GM18520 (cell line): Measurements from ENCODE around the gene NPB.
"Not testable (repeated sequence)": the region's sequence is repeated elsewhere in the genome, so short reads cannot be mapped to it uniquely, and the experiment has no call there.

Experiments
- ATAC-seq: cut with Tn5 transposase; IDR thresholded peaks from one replicate; pipeline ENCODE4 v1.9.1; 2021; ENCODE audit not compliant: unreplicated experiment

The NPB gene

DNA sequence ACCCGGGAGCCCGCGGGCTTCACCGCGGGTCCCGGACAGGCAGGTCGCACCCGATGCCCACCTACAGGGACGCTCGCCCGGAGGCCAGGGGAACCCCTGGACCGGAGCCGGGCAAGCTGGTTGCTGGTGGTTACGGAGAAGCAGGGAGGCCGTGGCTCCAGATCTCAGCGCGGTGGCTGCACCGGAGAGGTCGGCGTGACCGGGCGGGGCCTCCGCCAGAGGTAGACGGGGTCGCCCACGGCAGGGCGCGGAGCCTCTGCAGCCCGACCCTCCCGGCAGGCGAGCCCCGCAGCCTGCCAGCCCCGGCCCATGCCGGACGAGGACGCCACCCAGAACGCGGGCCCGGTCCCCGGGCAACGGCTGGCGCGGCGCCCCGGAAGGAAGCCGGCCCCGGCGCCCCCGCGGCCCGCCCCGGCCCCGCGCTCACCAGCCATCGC is 8.8 kb downstream of the NPB start:
- peak; percentile 23 for ATAC-seq

DNA sequence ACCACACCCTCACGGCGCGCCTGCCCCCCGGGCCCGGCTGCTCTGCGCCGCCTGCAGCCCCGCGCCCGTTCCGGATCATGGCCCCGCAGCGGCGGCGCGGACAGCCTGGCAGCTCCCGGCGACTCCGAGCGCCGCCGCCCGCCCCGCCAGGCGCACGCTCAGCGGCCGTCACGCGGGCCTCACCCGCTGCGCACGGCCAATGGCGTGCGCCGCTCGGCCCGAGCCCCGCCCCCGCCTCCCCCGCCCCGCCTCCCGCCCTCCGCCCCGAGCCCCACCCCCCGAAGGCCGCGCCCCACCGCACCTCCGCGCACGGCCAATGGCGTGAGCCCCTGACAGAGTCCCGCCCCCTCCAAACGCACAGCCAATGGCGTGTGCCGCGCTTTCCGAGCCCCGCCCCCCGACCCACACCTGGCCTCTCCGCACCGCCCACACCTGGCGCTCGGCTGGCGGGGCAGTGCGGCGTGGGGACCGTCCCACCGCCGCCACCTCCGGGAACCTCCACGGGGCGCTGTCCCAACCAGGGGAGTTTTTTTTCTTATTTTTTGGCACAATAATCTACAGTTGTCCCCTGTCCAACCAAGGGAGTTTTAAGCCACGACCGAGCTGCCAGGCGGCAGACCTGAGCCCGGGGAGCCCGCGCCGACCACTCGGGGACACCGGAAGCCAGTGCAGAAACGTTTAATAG is 9.4 kb downstream of the NPB start, which contains the start of gene PCYT2:
PCYT2 (minus strand) TSS at position 123 of the 685 bp plus-strand sequence; CDS start at position 79, 44 bp downstream.
- peak; percentile 55 for ATAC-seq

DNA sequence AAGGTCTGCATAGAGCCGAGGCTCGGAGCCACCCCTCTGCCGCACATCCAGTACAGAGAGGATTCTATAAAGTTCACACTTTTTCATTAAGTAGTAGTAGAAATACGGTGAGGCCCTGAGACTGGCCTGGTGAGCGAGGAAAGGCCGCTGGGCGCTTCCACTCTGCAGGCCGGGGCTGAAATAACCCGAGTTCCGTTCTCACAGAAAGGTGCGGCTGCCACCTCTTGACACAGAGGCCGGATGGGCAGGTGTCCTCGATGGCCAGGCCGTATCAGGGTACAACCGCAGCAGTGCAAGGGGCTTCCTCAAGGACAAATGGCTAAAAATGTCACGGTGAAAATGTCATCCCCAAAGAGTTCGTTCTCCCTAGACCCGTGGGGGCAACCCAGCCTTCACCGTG is 9.9 kb downstream of the NPB start:
- no peak for ATAC-seq

DNA sequence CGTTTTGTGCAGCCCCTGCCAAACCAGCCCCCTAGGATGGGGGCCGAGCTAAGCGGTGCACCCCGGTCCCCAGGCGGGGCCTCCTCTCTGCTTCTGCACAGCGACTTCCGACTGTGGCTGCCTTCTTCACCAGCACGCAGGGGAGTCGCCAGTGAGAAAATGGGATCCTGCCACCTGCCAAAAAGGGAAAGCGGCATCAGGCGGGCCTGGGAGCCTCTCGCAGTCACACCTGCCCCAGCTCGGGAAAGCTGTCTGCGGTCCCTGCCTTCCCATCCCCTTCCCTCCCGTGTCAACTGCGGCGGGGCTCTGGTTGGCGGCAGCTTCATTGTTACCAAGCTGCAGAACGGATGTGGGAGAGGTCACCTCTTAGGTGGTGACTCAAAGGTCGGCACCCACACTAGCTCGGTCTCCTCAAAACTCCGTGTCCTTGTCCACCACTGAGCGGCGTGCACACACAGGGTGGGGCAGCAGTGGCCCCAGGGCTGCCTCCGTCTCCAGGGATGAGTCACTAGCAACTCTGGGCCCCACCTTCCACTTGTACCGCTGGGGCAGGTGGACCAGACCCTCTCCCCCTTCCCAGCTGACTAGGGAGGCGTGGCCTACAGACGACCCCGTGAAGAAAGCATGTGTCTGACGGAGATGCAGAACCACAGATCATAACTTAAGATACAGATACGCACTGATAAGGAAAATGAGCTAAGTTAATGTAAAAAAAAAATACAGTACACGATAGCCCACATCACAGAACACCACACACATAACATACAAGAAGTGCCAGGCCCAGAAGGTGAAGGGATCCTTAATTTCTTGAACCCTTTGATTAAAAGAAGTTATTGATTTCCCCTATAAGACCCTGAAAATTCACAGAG is 10.6 kb downstream of the NPB start:
- ATAC-seq = no peak

DNA sequence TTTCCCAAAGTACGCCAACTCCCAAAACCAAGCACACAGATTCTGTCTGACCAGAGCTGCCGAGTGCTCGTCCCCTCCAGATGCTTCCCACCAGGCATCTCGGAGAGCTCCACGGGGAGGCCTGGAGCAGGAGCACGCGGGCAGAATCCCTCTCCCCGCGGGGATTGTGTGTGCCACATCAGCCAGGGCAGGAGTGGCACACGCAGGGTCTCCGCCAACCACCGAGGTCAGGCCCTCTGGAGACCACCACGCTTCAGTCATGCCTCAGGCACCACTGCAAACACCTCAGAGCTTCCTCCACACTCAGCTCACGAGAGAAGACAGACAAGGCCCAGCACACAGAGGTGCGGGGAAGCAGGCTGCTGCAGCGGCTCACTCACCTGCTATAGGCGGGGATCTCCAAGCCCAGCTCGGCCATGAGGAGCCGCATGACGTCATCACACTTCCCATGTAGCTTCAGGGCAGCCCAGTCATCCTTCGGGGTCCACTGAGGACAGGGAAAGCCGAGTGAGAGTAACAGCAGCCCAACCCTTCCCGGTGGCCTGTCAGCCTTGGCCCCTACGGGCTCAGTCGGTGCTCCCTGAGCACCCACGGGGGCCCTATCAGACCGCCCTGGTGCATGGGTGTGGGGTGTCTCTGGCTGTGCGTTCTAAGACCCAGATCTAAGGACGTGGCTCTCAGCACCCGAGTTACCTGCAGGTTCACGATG is 11.5 kb downstream of the NPB start:
- no peak for ATAC-seq

DNA sequence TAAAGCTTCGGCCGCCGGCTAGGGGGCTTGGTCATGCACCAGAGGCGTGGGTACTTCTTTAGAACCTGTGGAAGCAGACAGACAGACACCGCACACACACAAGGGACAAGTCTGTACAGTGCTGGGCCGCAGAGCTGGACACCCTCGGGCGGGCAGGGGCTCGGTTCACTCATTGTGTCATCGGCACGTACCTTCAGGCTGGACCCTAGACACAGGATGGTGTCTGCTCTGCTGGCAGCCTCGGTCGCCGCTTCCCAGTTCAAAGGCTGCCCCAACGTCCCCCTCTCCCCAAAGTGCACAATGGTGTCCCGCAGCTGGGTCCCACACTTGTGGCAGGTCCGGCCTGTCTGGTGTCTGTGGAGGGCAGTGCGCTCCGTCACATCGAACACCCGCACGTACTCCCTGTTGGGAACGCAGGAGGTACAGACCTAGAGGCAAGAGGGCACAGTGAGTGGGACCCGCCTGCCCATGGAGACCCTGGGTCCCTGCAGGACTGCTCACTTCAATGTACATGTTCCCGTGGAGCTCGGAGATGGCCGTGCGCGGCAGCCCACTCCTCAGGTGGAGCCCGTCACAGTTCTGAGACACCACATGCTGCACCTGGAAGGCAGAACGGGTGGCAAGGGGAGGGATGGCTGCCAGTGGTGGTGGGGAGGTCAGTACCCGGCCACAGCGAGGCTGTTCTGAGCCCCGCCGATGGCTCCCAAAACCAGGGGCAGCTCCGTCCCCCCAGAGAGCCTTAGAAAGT is 12.2 kb downstream of the NPB start:
- ATAC-seq = no peak

DNA sequence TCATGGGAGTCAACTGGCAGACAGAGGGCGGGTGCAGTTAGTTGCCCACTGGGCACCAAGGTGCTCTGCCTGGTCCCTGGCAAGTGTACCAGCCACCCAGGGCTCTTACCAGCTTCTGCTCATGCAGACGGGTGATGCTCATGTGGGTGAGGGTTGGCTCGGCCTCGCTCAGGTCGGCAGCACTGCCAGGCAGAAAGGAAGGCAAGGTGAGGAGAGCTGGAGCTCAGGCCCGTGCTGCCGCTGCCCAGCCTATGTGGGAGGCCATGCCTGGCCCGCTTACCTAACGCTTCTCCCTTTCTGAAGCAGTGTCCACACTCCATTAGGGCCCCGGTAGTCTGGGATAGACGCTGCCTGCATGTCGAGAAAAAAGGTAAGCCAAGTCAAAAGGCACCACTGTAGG is 13.3 kb downstream of the NPB start:
- no peak for ATAC-seq

- ATAC-seq = no peak
Measured at GRCh38 chr17:81916234-81917001, 14.4 kb downstream of the NPB start.

- ATAC-seq = peak; percentile 55
Measured at GRCh38 chr17:81917565-81918332, 15.7 kb downstream of the NPB start, which contains the start of gene SIRT7. SIRT7 (minus strand) TSS chr17:81918176; CDS start chr17:81918131, 45 bp downstream.

- not testable (repeated sequence) for ATAC-seq
Measured at GRCh38 chr17:81918333-81918669, 16.3 kb downstream of the NPB start.

- no peak for ATAC-seq
Measured at GRCh38 chr17:81918832-81919545, 17.0 kb downstream of the NPB start.

GRCh38 chr17:81920612-81921536 is 18.8 kb downstream of the NPB start:
- no peak for ATAC-seq

DNA sequence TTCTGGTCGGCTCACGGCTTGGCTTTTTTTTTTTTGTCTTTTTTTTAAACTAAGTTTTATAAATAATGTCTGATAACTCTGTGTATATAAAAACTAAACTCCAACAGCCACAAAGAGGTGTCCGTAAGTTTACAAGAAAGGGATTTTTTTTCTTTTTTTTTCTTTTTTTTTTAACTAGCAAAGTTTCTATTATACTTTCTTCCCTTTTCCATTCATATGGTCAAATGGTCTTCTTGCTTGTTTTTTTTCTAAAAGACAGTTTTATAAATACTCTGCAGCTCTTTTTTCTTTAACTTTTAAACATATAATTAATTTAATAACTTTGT is 19.5 kb downstream of the NPB start:
- ATAC-seq = no peak

- no peak for ATAC-seq
Measured at GRCh38 chr17:81921996-81922565, 20.0 kb downstream of the NPB start.

GRCh38 chr17:81922566-81923301 is 20.7 kb downstream of the NPB start:
- ATAC-seq = no peak

- no peak for ATAC-seq
Measured at GRCh38 chr17:81923302-81924260, 21.5 kb downstream of the NPB start.
